ENCODE results near the gene ABCA3. TPM values are rescaled to one million over a fixed set of nuclear protein-coding genes. Genes with fewer than 3 reads are reported as not detected.
"Not testable (repeated sequence)": the region's sequence is repeated elsewhere in the genome, so short reads cannot be mapped to it uniquely, and the experiment has no call there.

ABCA3 gene
- total RNA-seq: 25.9 TPM

GRCh38 chr16:2340564-2341455 lies at the start of gene ABCA3:
Gene ABCA3 (minus strand): TSS chr16:2340728. CDS start chr16:2326466, 14,262 bp downstream.
- intact Hi-C loops (cut with DNase I): loop anchor here (1.0 kb wide), 2 partner anchors 88 to 160 kb away; partner anchors contain the start of gene CCNF

GRCh38 chr16:2388875-2389433 lies 48.4 kb upstream of the ABCA3 start:
- Histone ChIP-seq H3K9me3 (peaks cover 0 to 10% of the 10 kb centered on the region in 2 donors), H3K36me3 (no peaks in the 10 kb centered on the region), H3K4me3 (no peak overlapping the region), H3K27ac (no peak overlapping the region), H3K4me1 (no peaks in the 10 kb centered on the region), H3K27me3 (no peaks in the 10 kb centered on the region)
- peak in 1 of 2 donors; percentile 63 for DNase-seq (ENCODE audit: low spot score in 2 of 2)
- TF ChIP-seq CTCF (IDR thresholded peaks at IDR 0.05): no peak
- intact Hi-C loops (cut with DNase I): no loop called here

More at GRCh38 chr16:2340564-2341455, at the start of gene ABCA3:
- Histone ChIP-seq H3K27me3 (no peaks in the 10 kb centered on the region), H3K36me3 (no peaks in the 10 kb centered on the region), H3K4me3 (peak within 1 kb of the TSS; percentile 62 to 89), H3K27ac (peak within 1 kb of the TSS in 1 of 2 donors; percentile 32), H3K9me3 (no peaks in the 10 kb centered on the region), H3K4me1 (peaks cover 0 to 11% of the 10 kb centered on the region in 2 donors)
- DNase-seq (ENCODE audit: low spot score in 2 of 2): peak; percentile 59 to 95
- peak; percentile 99 to 100 (median 100) for TF ChIP-seq CTCF (IDR thresholded peaks at IDR 0.05)

GRCh38 chr16:2388139-2388874 lies 47.8 kb upstream of the ABCA3 start:
- DNase-seq (ENCODE audit: low spot score in 2 of 2): no peak
- intact Hi-C loops (cut with DNase I): no loop called here
- no peaks in the 10 kb centered on the region for H3K36me3 ChIP-seq
- H3K4me1 ChIP-seq: no peaks in the 10 kb centered on the region
- no peaks in the 10 kb centered on the region for H3K27me3 ChIP-seq
- H3K4me3 ChIP-seq: no peak overlapping the region
- no peak overlapping the region for H3K27ac ChIP-seq
- no peak for TF ChIP-seq CTCF (IDR thresholded peaks at IDR 0.05)
- peaks cover 0 to 10% of the 10 kb centered on the region in 2 donors for H3K9me3 ChIP-seq

- no peak for TF ChIP-seq CTCF (IDR thresholded peaks at IDR 0.05)
These were observed 46.5 kb upstream of the ABCA3 start for GRCh38 chr16:2386990-2387389.

GRCh38 chr16:2385982-2386381 lies 45.5 kb upstream of the ABCA3 start:
- DNase-seq (ENCODE audit: low spot score in 2 of 2); H3K27me3 ChIP-seq; intact Hi-C loops (cut with DNase I): not testable (repeated sequence)

More at GRCh38 chr16:2386990-2387389, 46.5 kb upstream of the ABCA3 start:
- Histone ChIP-seq H3K27ac (no peak overlapping the region), H3K4me1 (no peaks in the 10 kb centered on the region), H3K36me3 (no peaks in the 10 kb centered on the region), H3K9me3 (peaks cover 0 to 10% of the 10 kb centered on the region in 2 donors), H3K4me3 (no peak overlapping the region), H3K27me3 (no peaks in the 10 kb centered on the region)
- no peak for DNase-seq (ENCODE audit: low spot score in 2 of 2)
- intact Hi-C loops (cut with DNase I): no loop called here

More at GRCh38 chr16:2385982-2386381, 45.5 kb upstream of the ABCA3 start:
- not testable (repeated sequence) for H3K4me3 ChIP-seq, H3K27ac ChIP-seq, H3K36me3 ChIP-seq, H3K4me1 ChIP-seq, H3K9me3 ChIP-seq

Measured in ascending aorta (tissue), 2 donors.